Measurements from ENCODE around the gene PPP2R3C.

Gene PPP2R3C

GRCh38 chr14:35121887-35122695 is at the start of gene PPP2R3C, which contains the start of gene PRORP:
PPP2R3C (minus strand) TSS chr14:35121990; CDS start chr14:35121959, 31 bp downstream.
PRORP (plus strand) TSS chr14:35122552; CDS start chr14:35123246, 694 bp downstream.
- peak within 1 kb of the TSS; percentile 97 for H3K27ac ChIP-seq
- TF ChIP-seq CTCF (conservative IDR thresholded peaks at IDR 0.05): no peak

- TF ChIP-seq CTCF (conservative IDR thresholded peaks at IDR 0.05): no peak
- no peak overlapping the region for H3K27ac ChIP-seq
Measured at GRCh38 chr14:35167496-35167895, 45.7 kb upstream of the PPP2R3C start.

- TF ChIP-seq CTCF (conservative IDR thresholded peaks at IDR 0.05): no peak
- H3K27ac ChIP-seq: no peak overlapping the region
Measured at GRCh38 chr14:35164849-35165248, 43.1 kb upstream of the PPP2R3C start.

GRCh38 chr14:35163384-35163783 is 41.6 kb upstream of the PPP2R3C start:
- TF ChIP-seq CTCF (conservative IDR thresholded peaks at IDR 0.05): no peak
- no peak overlapping the region for H3K27ac ChIP-seq

GRCh38 chr14:35161231-35161630 is 39.4 kb upstream of the PPP2R3C start:
- TF ChIP-seq CTCF (conservative IDR thresholded peaks at IDR 0.05): no peak
- H3K27ac ChIP-seq: no peak overlapping the region

GRCh38 chr14:35159742-35160409 is 38.1 kb upstream of the PPP2R3C start:
- no peak for TF ChIP-seq CTCF (conservative IDR thresholded peaks at IDR 0.05)
- no peak overlapping the region for H3K27ac ChIP-seq

- TF ChIP-seq CTCF (conservative IDR thresholded peaks at IDR 0.05): no peak
Measured at GRCh38 chr14:35158951-35159653, 37.3 kb upstream of the PPP2R3C start.

More at GRCh38 chr14:35158951-35159653, 37.3 kb upstream of the PPP2R3C start:
- H3K27ac ChIP-seq: no peak overlapping the region

All from VCaP (cell line).